BJ (cell line): ENCODE results near the gene ANK2. TPM values are rescaled to one million over a fixed set of nuclear protein-coding genes. Genes with fewer than 3 reads are reported as not detected.

Experiments
- CTCF ChIA-PET: fragments of 350-600 bp; formaldehyde crosslinking; extraction: SDS; loops from one replicate; lab custom pipeline; 2021; ENCODE audit warnings: antibody characterized with exemption, inconsistent platforms; lab: Yijun Ruan, JAX
- POLR2A ChIA-PET: fragments of 300-600 bp; sonication (Branson Sonifier 250); formaldehyde crosslinking; extraction: SDS; loops from one replicate; lab custom pipeline; 2021; ENCODE audit warnings: antibody characterized with exemption; lab: Charles Lee
- DNase-seq: peaks from one replicate; pipeline ENCODE4 v3.0.0-alpha.2; 2011; ENCODE audit warnings: low read depth
- H3K27me3 ChIP-seq: 2 replicates; pipeline ENCODE4 v1.6.0; 2011; ENCODE audit warnings: low read length; ENCODE audit not compliant: control insufficient read depth, insufficient read depth
- H3K36me3 ChIP-seq: 2 replicates; pipeline ENCODE4 v1.5.1; 2011; ENCODE audit warnings: low read length; ENCODE audit not compliant: control insufficient read depth, insufficient read depth
- H3K4me3 ChIP-seq: 2 replicates; pipeline ENCODE4 v1.5.1; 2011; ENCODE audit warnings: low read depth, mild to moderate bottlenecking, control low read depth, low read length
- CTCF ChIP-seq: IDR thresholded peaks from 2 replicates; pipeline ENCODE4 v1.5.1; 2011; ENCODE audit warnings: low read depth, mild to moderate bottlenecking, control low read depth, inconsistent platforms, low read length, moderate library complexity; ENCODE audit not compliant: insufficient read depth
- polyA plus RNA-seq: library from polyadenylated mRNA; depleted of rRNA; stranded (reverse); fragments of >200 nt; gene quantifications from 2 replicates; pipeline ENCODE4 v1.2.3, GENCODE V29; 2011

The ANK2 gene
- polyA plus RNA-seq, 1 experiment = 2.3 TPM

GRCh38 chr4:113260688-113261087 lies 211.2 kb downstream of the ANK2 start:
- H3K4me3 ChIP-seq = no peak overlapping the region
- POLR2A ChIA-PET = no interaction called here
- no peak for TF ChIP-seq CTCF
- CTCF ChIA-PET = interaction anchor here (1.2 kb wide), 1 partner anchor 42 kb away, joined by 3 read pairs; no protein-coding TSS in a partner anchor
- H3K36me3 ChIP-seq = no peaks in the 10 kb centered on the region
- H3K27me3 ChIP-seq = no peaks in the 10 kb centered on the region
- DNase-seq = no peak

- H3K36me3 ChIP-seq = no peaks in the 10 kb centered on the region
- H3K4me3 ChIP-seq = no peak overlapping the region
- ChIA-PET POLR2A (no interaction called here), CTCF (no interaction called here)
- H3K27me3 ChIP-seq = no peaks in the 10 kb centered on the region
- no peak for TF ChIP-seq CTCF
- DNase-seq = no peak
Measured at GRCh38 chr4:113263274-113263673, 213.8 kb downstream of the ANK2 start.

GRCh38 chr4:113270520-113271319 lies 221.3 kb downstream of the ANK2 start:
- TF ChIP-seq CTCF = no peak
- CTCF ChIA-PET = interaction anchor here (0.7 to 1.2 kb wide), 2 partner anchors 13 to 24 kb away, joined by 4 to 5 read pairs; no protein-coding TSS in a partner anchor
- H3K36me3 ChIP-seq = no peaks in the 10 kb centered on the region
- no peak overlapping the region for H3K4me3 ChIP-seq
- H3K27me3 ChIP-seq = no peaks in the 10 kb centered on the region
- DNase-seq = no peak
- POLR2A ChIA-PET = no interaction called here

- H3K4me3 ChIP-seq = no peak overlapping the region
- H3K36me3 ChIP-seq = no peaks in the 10 kb centered on the region
- CTCF ChIA-PET = no interaction called here
- no peak for TF ChIP-seq CTCF
- H3K27me3 ChIP-seq = no peaks in the 10 kb centered on the region
- no peak for DNase-seq
- POLR2A ChIA-PET = no interaction called here
Measured at GRCh38 chr4:113272523-113272922, 223.1 kb downstream of the ANK2 start.

GRCh38 chr4:113273721-113274220 lies 224.3 kb downstream of the ANK2 start:
- Histone ChIP-seq H3K36me3 (no peaks in the 10 kb centered on the region), H3K4me3 (no peak overlapping the region), H3K27me3 (no peaks in the 10 kb centered on the region)
- TF ChIP-seq CTCF = no peak
- ChIA-PET CTCF (interaction anchor here (1.2 kb wide), 1 partner anchor 18 kb away, joined by 3 read pairs; no protein-coding TSS in a partner anchor), POLR2A (no interaction called here)
- no peak for DNase-seq
